Neural cell (in vitro differentiated cells): ENCODE measurements around the gene SLC29A1. TPM values are rescaled to one million over a fixed set of nuclear protein-coding genes. Genes with fewer than 3 reads are reported as not detected.

Experiments used
- H2AFZ ChIP-seq: fragments of 200-600, 300-800 bp; sonication (generic), shearing (Covaris generic); 2 replicates; pipeline ENCODE4 v1.6.0; 2014; ENCODE audit warnings: low read depth, mild to moderate bottlenecking, antibody characterized with exemption, low read length, moderate library complexity
- H3F3A ChIP-seq: fragments of 200-600 bp; shearing (Covaris generic); 2 replicates; pipeline ENCODE4 v1.6.1; 2016; ENCODE audit warnings: mild to moderate bottlenecking, moderate library complexity, mixed read lengths, antibody characterized with exemption, low read length; ENCODE audit not compliant: insufficient read depth, poor library complexity, severe bottlenecking
- H3K27ac ChIP-seq: fragments of 200-600, 300-800 bp; sonication (generic), shearing (Covaris generic); 2 replicates; pipeline ENCODE4 v1.5.1; 2014; ENCODE audit warnings: mild to moderate bottlenecking, low read length, moderate library complexity
- H3K27me3 ChIP-seq: fragments of 300-800, 200-600 bp; sonication (generic), shearing (Covaris generic); 2 replicates; pipeline ENCODE4 v1.6.0; 2014; ENCODE audit warnings: mild to moderate bottlenecking, low read depth, low read length, moderate library complexity; ENCODE audit not compliant: insufficient read depth
- H3K36me3 ChIP-seq: fragments of 300-800, 200-600 bp; sonication (generic), shearing (Covaris generic); 2 replicates; pipeline ENCODE4 v1.5.1; 2014; ENCODE audit warnings: mild to moderate bottlenecking, antibody characterized with exemption, low read length, moderate library complexity; ENCODE audit not compliant: insufficient read depth
- H3K4me2 ChIP-seq: fragments of 300-800, 200-600 bp; sonication (generic), shearing (Covaris generic); 2 replicates; pipeline ENCODE4 v1.6.0; 2014; ENCODE audit warnings: mild to moderate bottlenecking, low read length
- H3K4me3 ChIP-seq: fragments of 300-800, 200-600 bp; sonication (generic), shearing (Covaris generic); 2 replicates; pipeline ENCODE4 v1.5.1; 2014; ENCODE audit warnings: mild to moderate bottlenecking, low read length, moderate library complexity
- H3K79me2 ChIP-seq: fragments of 200-600 bp; shearing (Covaris generic); replicated peaks from 2 replicates; pipeline ENCODE4 v1.6.0; 2014; ENCODE audit warnings: mild to moderate bottlenecking, low read length, moderate library complexity; ENCODE audit not compliant: insufficient read depth
- H3K9ac ChIP-seq: fragments of 300-800, 200-600 bp; sonication (generic), shearing (Covaris generic); 2 replicates; pipeline ENCODE4 v1.6.1; 2016; ENCODE audit warnings: mild to moderate bottlenecking, low read length, mixed read lengths
- H3K9me2 ChIP-seq: fragments of 200-600 bp; shearing (Covaris generic); 2 replicates; pipeline ENCODE4 v1.6.1; 2016; ENCODE audit warnings: mild to moderate bottlenecking, low read length, mixed read lengths; ENCODE audit not compliant: insufficient read depth
- H3K9me3 ChIP-seq: fragments of 200-600, 300-800 bp; sonication (generic), shearing (Covaris generic); 2 replicates; pipeline ENCODE4 v1.6.1; 2016; ENCODE audit warnings: mild to moderate bottlenecking, mixed run types, low read length, moderate library complexity, mixed read lengths
- H4K20me1 ChIP-seq: fragments of 200-600 bp; shearing (Covaris generic); 2 replicates; pipeline ENCODE4 v1.6.1; 2016; ENCODE audit warnings: mild to moderate bottlenecking, mixed run types; ENCODE audit not compliant: insufficient read depth
- CTCF ChIP-seq: fragments of 450-650 bp; IDR thresholded peaks from 2 replicates; pipeline ENCODE4 v1.5.1; 2014; ENCODE audit warnings: antibody characterized with exemption, mild to moderate bottlenecking, moderate library complexity; ENCODE audit not compliant: poor library complexity, severe bottlenecking
- EP300 ChIP-seq: fragments of 450-650 bp; conservative IDR thresholded peaks from 2 replicates; pipeline ENCODE4 v1.6.1; 2014; ENCODE audit warnings: antibody characterized with exemption, mild to moderate bottlenecking, moderate library complexity; ENCODE audit not compliant: poor library complexity, severe bottlenecking
- EZH2 ChIP-seq: fragments of 200-600, 300-800 bp; shearing (Covaris generic), sonication (generic); IDR thresholded peaks from 2 replicates; pipeline ENCODE4 v1.6.1; 2014; ENCODE audit warnings: antibody characterized with exemption, low read length, borderline replicate concordance, mild to moderate bottlenecking; ENCODE audit not compliant: insufficient read depth, poor library complexity, severe bottlenecking
- MXI1 ChIP-seq: fragments of 450-650 bp; conservative IDR thresholded peaks from 2 replicates; pipeline ENCODE4 v1.6.1; 2014; ENCODE audit warnings: antibody characterized with exemption, mild to moderate bottlenecking; ENCODE audit not compliant: poor library complexity, severe bottlenecking
- POLR2AphosphoS5 ChIP-seq: IDR thresholded peaks from 2 replicates; pipeline ENCODE4 v1.6.1; 2012
- RAD21 ChIP-seq: fragments of 450-650 bp; conservative IDR thresholded peaks from 2 replicates; pipeline ENCODE4 v1.6.1; 2014; ENCODE audit warnings: antibody characterized with exemption, mild to moderate bottlenecking, moderate library complexity
- REST ChIP-seq: IDR thresholded peaks from 2 replicates; pipeline ENCODE4 v1.6.1; 2012; ENCODE audit warnings: borderline replicate concordance
- SMC3 ChIP-seq: fragments of 450-650 bp; conservative IDR thresholded peaks from 2 replicates; pipeline ENCODE4 v1.6.1; 2014; ENCODE audit warnings: antibody characterized with exemption, mild to moderate bottlenecking, moderate library complexity; ENCODE audit not compliant: poor library complexity
- TAF1 ChIP-seq: IDR thresholded peaks from 2 replicates; pipeline ENCODE4 v1.6.1; 2012; ENCODE audit warnings: low read depth
- polyA minus RNA-seq: library from RNA; depleted of rRNA, polyadenylated mRNA; stranded (reverse); fragments of >200 nt; gene quantifications from 2 replicates; pipeline ENCODE4 v1.2.3, GENCODE V29; 2014
- polyA plus RNA-seq: library from polyadenylated mRNA; depleted of rRNA; stranded (reverse); fragments of >200 nt; gene quantifications from 2 replicates; pipeline ENCODE4 v1.2.3, GENCODE V29; 2014

SLC29A1 gene
- 18.9 and 29.5 TPM in 2 replicates for polyA plus RNA-seq
- polyA minus RNA-seq, result 11.7 and 12.7 TPM in 2 replicates

- no peaks in the 10 kb centered on the region for H3K9me2 ChIP-seq
- peak within 1 kb of the TSS; percentile 80 for H3K4me2 ChIP-seq
- peak within 1 kb of the TSS; percentile 54 for H2AFZ ChIP-seq
- no peaks in the 10 kb centered on the region for H3F3A ChIP-seq
- peak within 1 kb of the TSS; percentile 9 for H3K27ac ChIP-seq
- H3K9me3 ChIP-seq, result no peaks in the 10 kb centered on the region
- peak within 1 kb of the TSS; percentile 55 for H3K9ac ChIP-seq
- H3K79me2 ChIP-seq, result peaks cover 3% of the 10 kb centered on the region
- peaks cover 4% of the 10 kb centered on the region for H3K27me3 ChIP-seq
- no peaks in the 10 kb centered on the region for H3K36me3 ChIP-seq
- peak; percentile 57 for TF ChIP-seq POLR2AphosphoS5
- TF ChIP-seq EP300, result no peak
- peak; percentile 96 for TF ChIP-seq MXI1
- no peak for TF ChIP-seq SMC3
- TF ChIP-seq REST, result no peak
- no peak for TF ChIP-seq CTCF
- no peak for TF ChIP-seq RAD21
- no peak for TF ChIP-seq EZH2
- peak within 1 kb of the TSS; percentile 77 for H3K4me3 ChIP-seq
- H4K20me1 ChIP-seq, result no peaks in the 10 kb centered on the region
Observed at GRCh38 chr6:44223319-44224028, at the start of gene SLC29A1. SLC29A1 (plus strand) TSS chr6:44223595; CDS start chr6:44227314, 3,719 bp downstream.

GRCh38 chr6:44176130-44176761 lies 47.1 kb upstream of the SLC29A1 start:
- Histone ChIP-seq H3K9ac (no peak overlapping the region), H3K4me3 (no peak overlapping the region), H3K9me2 (no peaks in the 10 kb centered on the region), H3K9me3 (no peaks in the 10 kb centered on the region), H3K36me3 (no peaks in the 10 kb centered on the region), H3F3A (no peaks in the 10 kb centered on the region), H3K27me3 (no peaks in the 10 kb centered on the region), H3K27ac (no peak overlapping the region), H3K4me2 (no peak overlapping the region), H3K79me2 (no peaks in the 10 kb centered on the region), H2AFZ (no peak overlapping the region), H4K20me1 (no peaks in the 10 kb centered on the region)
- TF ChIP-seq POLR2AphosphoS5, result no peak
- no peak for TF ChIP-seq MXI1
- no peak for TF ChIP-seq EZH2
- no peak for TF ChIP-seq RAD21
- TF ChIP-seq REST, result no peak
- no peak for TF ChIP-seq TAF1
